Neural progenitor cell (in vitro differentiated cells): Measurements from ENCODE around the gene JMJD8.

ENCODE experiments used
- EZH2 ChIP-seq: fragments of 200-600 bp; sonication (generic); IDR thresholded peaks from 2 replicates; pipeline ENCODE4 v1.6.1; 2017; ENCODE audit warnings: antibody characterized with exemption, mild to moderate bottlenecking, moderate library complexity
- TF ChIP-seq, protein P1 (sequence below): fragments of 200-600 bp; sonication (generic); IDR thresholded peaks from 2 replicates; pipeline ENCODE4 v1.5.1; 2017; ENCODE audit warnings: antibody characterized with exemption, mild to moderate bottlenecking

DNA sequence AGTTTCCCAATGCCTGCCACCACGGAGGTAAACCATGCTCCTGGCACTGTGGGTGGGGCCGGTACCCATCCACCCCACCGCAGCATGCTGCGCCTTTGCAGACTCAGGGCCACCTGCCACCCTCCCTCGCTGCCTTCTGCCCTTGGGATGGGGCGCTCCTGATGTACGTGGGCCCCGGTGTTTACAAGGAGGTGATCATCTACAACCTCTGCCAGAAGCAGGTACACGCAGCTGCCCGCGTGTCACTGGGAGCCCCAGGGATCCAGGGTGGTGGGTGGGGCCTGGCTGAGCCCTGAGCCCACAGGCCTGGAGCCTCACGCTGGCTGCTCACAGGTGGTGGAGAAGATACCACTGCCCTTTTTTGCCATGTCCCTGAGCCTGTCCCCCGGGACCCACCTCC is 17.6 kb downstream of the JMJD8 start:
- TF ChIP-seq, protein P1, sequence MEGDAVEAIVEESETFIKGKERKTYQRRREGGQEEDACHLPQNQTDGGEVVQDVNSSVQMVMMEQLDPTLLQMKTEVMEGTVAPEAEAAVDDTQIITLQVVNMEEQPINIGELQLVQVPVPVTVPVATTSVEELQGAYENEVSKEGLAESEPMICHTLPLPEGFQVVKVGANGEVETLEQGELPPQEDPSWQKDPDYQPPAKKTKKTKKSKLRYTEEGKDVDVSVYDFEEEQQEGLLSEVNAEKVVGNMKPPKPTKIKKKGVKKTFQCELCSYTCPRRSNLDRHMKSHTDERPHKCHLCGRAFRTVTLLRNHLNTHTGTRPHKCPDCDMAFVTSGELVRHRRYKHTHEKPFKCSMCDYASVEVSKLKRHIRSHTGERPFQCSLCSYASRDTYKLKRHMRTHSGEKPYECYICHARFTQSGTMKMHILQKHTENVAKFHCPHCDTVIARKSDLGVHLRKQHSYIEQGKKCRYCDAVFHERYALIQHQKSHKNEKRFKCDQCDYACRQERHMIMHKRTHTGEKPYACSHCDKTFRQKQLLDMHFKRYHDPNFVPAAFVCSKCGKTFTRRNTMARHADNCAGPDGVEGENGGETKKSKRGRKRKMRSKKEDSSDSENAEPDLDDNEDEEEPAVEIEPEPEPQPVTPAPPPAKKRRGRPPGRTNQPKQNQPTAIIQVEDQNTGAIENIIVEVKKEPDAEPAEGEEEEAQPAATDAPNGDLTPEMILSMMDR = no peak
- TF ChIP-seq EZH2 = no peak
